Suprapubic skin (tissue), 4 donors: ENCODE measurements around the gene ATG5.
"Not testable (repeated sequence)": the region's sequence is repeated elsewhere in the genome, so short reads cannot be mapped to it uniquely, and the experiment has no call there.

Experiments
- EP300 ChIP-seq: sonication (generic); formaldehyde crosslinking; IDR thresholded peaks from one replicate; pipeline ENCODE4 v1.6.1; 2017; ENCODE audit warnings: antibody characterized with exemption
- POLR2A ChIP-seq, 2 donors: fragments of 450-650 bp; IDR thresholded peaks; one replicate each; pipeline ENCODE4 v1.6.1; 2017; ENCODE audit warnings: antibody characterized with exemption in 2 of 2, mild to moderate bottlenecking in 2 of 2, moderate library complexity in 2 of 2
- POLR2AphosphoS5 ChIP-seq, 3 donors: sonication (generic); formaldehyde crosslinking; IDR thresholded peaks; one replicate each; pipeline ENCODE4 v1.6.1; 2017; ENCODE audit warnings: antibody characterized with exemption in 3 of 3
- TF ChIP-seq, protein P1 (sequence below), 2 donors: fragments of 200-600 bp in 1 of 2; fragments of 450-650 bp in 1 of 2; sonication (generic) in 1 of 2; IDR thresholded peaks; one replicate each; pipeline ENCODE4 v1.5.1; 2016 to 2019; ENCODE audit warnings: antibody characterized with exemption in 2 of 2, mild to moderate bottlenecking in 1 of 2, moderate library complexity in 1 of 2

DNA sequence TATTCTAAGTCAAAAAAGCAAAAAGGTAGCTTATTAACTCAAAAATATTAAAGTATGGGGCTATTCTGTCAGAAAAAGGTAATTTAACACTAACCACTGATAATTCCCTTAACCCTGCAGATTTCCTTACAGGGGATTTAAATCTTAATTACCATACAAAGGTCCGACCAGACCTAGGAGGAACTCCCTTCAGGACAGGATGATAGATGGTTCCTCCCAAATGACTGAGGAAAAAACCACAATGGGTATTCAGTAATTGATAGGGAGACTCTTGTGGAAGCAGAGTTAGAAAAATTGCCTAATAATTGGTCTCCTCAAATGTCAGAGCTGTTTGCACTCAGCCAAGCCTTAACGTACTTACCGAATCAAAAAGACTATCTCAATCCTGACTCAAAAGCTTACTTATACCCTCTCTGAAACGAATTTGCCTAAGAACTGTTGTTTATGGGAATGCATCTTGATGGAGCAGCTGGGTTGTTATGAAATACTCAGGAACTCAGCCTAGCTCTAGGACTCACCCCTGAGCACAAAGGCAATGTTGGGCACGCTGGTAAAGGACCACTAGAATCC is 95.6 kb downstream of the ATG5 start:
- TF ChIP-seq, protein P1, sequence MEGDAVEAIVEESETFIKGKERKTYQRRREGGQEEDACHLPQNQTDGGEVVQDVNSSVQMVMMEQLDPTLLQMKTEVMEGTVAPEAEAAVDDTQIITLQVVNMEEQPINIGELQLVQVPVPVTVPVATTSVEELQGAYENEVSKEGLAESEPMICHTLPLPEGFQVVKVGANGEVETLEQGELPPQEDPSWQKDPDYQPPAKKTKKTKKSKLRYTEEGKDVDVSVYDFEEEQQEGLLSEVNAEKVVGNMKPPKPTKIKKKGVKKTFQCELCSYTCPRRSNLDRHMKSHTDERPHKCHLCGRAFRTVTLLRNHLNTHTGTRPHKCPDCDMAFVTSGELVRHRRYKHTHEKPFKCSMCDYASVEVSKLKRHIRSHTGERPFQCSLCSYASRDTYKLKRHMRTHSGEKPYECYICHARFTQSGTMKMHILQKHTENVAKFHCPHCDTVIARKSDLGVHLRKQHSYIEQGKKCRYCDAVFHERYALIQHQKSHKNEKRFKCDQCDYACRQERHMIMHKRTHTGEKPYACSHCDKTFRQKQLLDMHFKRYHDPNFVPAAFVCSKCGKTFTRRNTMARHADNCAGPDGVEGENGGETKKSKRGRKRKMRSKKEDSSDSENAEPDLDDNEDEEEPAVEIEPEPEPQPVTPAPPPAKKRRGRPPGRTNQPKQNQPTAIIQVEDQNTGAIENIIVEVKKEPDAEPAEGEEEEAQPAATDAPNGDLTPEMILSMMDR (IDR thresholded peaks at IDR 0.05) = not testable (repeated sequence)
- not testable (repeated sequence) for TF ChIP-seq POLR2A (IDR thresholded peaks at IDR 0.05); POLR2AphosphoS5 (IDR thresholded peaks at IDR 0.05); EP300
